Astrocyte (in vitro differentiated cells and primary cell): ENCODE measurements around the gene ADCY3. TPM values are rescaled to one million over a fixed set of nuclear protein-coding genes. Genes with fewer than 3 reads are reported as not detected.
A peak's percentile ranks its signal among the peaks of the same experiment; 100 is the strongest.

Source experiments
- DNase-seq: peaks from one replicate; pipeline ENCODE4 v3.0.0-alpha.2; 2010; ENCODE audit warnings: low read depth
- FAIRE-seq: peaks from 2 replicates; lab custom pipeline; 2011; peaks lifted over from hg19 to GRCh38; lab: Jason Lieb, UNC
- H2AFZ ChIP-seq: 2 replicates; pipeline ENCODE4 v1.6.0; 2012; ENCODE audit warnings: low read depth, low read length, inconsistent platforms
- H3K27ac ChIP-seq: 2 replicates; pipeline ENCODE4 v1.5.1; 2011; ENCODE audit warnings: low read depth, low read length, inconsistent platforms
- H3K27me3 ChIP-seq: 2 replicates; pipeline ENCODE4 v1.6.0; 2011; ENCODE audit warnings: low read length, inconsistent platforms; ENCODE audit not compliant: insufficient read depth
- H3K36me3 ChIP-seq: 2 replicates; pipeline ENCODE4 v1.5.1; 2011; ENCODE audit warnings: low read length, inconsistent platforms; ENCODE audit not compliant: insufficient read depth
- H3K4me1 ChIP-seq: 2 replicates; pipeline ENCODE4 v1.5.1; 2011; ENCODE audit warnings: low read length, inconsistent platforms; ENCODE audit not compliant: insufficient read depth
- H3K4me2 ChIP-seq: 2 replicates; pipeline ENCODE4 v1.6.0; 2012; ENCODE audit warnings: low read length, inconsistent platforms
- H3K4me3 ChIP-seq: 2 replicates; pipeline ENCODE4 v1.5.1; 2011; ENCODE audit warnings: low read depth, mild to moderate bottlenecking, low read length, inconsistent platforms; ENCODE audit not compliant: insufficient read depth
- H3K79me2 ChIP-seq: 2 replicates; pipeline ENCODE4 v1.6.0; 2012; ENCODE audit warnings: mild to moderate bottlenecking, low read length, inconsistent platforms; ENCODE audit not compliant: insufficient read depth
- H3K9ac ChIP-seq: 2 replicates; pipeline ENCODE4 v1.6.0; 2012; ENCODE audit warnings: mild to moderate bottlenecking, low read length, inconsistent platforms
- H3K9me3 ChIP-seq: 2 replicates; pipeline ENCODE4 v1.5.1; 2012; ENCODE audit warnings: low read depth, mild to moderate bottlenecking, low read length, inconsistent platforms; ENCODE audit not compliant: insufficient read depth
- H4K20me1 ChIP-seq: 2 replicates; pipeline ENCODE4 v1.6.0; 2012; ENCODE audit warnings: low read length, inconsistent platforms; ENCODE audit not compliant: insufficient read depth
- H3K27ac Mint-ChIP-seq: one replicate; pipeline ENCODE4 v1.8.0; 2021; ENCODE audit warnings: mild to moderate bottlenecking, mixed read lengths; ENCODE audit not compliant: unreplicated experiment
- H3K27me3 Mint-ChIP-seq: one replicate; pipeline ENCODE4 v1.8.0; 2021; ENCODE audit warnings: low read depth, mixed read lengths; ENCODE audit not compliant: unreplicated experiment
- H3K36me3 Mint-ChIP-seq: one replicate; pipeline ENCODE4 v1.8.0; 2021; ENCODE audit warnings: low read depth, mixed read lengths; ENCODE audit not compliant: unreplicated experiment
- H3K4me1 Mint-ChIP-seq: one replicate; pipeline ENCODE4 v1.8.0; 2021; ENCODE audit warnings: low read depth, mixed read lengths; ENCODE audit not compliant: unreplicated experiment
- H3K4me3 Mint-ChIP-seq: one replicate; pipeline ENCODE4 v1.8.0; 2021; ENCODE audit warnings: mild to moderate bottlenecking, moderate library complexity, mixed read lengths; ENCODE audit not compliant: unreplicated experiment
- H3K9me3 Mint-ChIP-seq: one replicate; pipeline ENCODE4 v1.8.0; 2021; ENCODE audit warnings: mild to moderate bottlenecking, mixed read lengths; ENCODE audit not compliant: unreplicated experiment
- EZH2 ChIP-seq: IDR thresholded peaks from 2 replicates; pipeline ENCODE4 v1.6.1; 2012; ENCODE audit warnings: mild to moderate bottlenecking, low read length, inconsistent platforms; ENCODE audit not compliant: insufficient read depth
- total RNA-seq: library from RNA; stranded (reverse); gene quantifications from 2 replicates; pipeline ENCODE4 v1.2.1, GENCODE V29; 2021
- TF ChIP-seq, protein P1 (sequence below): IDR thresholded peaks from 2 replicates; pipeline ENCODE4 v1.5.1; 2011; ENCODE audit warnings: low read depth, mild to moderate bottlenecking, inconsistent platforms, low read length, moderate library complexity; ENCODE audit not compliant: insufficient read depth

ADCY3 gene
- total RNA-seq, 1 donor from 2014 or later, result 12.5 TPM

DNA sequence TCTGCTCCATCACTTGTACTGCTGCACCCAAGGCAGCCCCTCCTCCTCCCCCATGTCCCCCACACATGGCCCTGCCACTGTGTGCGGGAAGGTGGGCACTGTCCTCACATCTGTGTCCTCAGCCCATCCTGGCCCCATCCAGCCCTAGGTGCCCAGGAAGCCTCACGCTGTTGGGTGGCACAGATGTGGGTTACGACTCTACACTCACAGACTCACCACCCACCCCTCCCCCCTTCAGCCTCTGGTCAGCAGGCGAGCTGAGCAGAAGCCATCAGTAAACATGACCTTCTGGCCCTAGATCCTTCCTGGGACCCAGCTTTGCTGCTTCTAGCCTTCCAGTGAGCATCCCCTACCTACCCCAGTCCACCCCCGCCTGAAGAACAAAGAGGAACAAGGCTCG is 43.0 kb downstream of the ADCY3 start:
- no peak overlapping the region for H3K27ac ChIP-seq
- H3K9me3 Mint-ChIP-seq, result no peaks in the 10 kb centered on the region

DNA sequence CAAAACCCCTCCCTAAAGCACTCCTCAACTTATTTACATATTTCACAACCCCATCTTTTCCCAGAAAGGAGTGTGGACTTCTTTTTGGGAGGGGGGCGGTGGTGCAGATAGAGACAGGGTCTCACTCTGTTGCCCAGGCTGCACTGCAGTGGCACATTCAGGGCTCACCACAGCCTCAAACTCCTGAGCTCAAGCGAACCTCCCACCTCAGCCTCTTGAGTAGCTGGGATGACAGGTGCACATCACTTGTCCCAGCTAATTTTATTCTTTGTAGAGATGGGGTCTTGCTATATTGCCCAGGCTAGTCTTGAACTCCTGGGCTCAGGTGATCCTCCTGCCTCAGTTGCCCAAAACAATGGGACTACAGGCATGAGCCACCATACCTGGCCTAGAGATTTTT is 44.1 kb downstream of the ADCY3 start:
- Histone ChIP-seq H3K27ac (no peak overlapping the region), H3K9me3 (no peaks in the 10 kb centered on the region), H2AFZ (no peak overlapping the region), H3K36me3 (no peaks in the 10 kb centered on the region), H3K4me3 (no peak overlapping the region), H3K27me3 (peaks cover 3% of the 10 kb centered on the region), H4K20me1 (peaks cover 45% of the 10 kb centered on the region), H3K9ac (no peak overlapping the region), H3K4me2 (no peak overlapping the region), H3K4me1 (no peaks in the 10 kb centered on the region), H3K79me2 (no peaks in the 10 kb centered on the region)
- DNase-seq, result no peak
- peaks cover 2% of the 10 kb centered on the region for H3K36me3 Mint-ChIP-seq
- peaks cover 8% of the 10 kb centered on the region for H3K4me1 Mint-ChIP-seq
- no peak for FAIRE-seq
- H3K4me3 Mint-ChIP-seq, result no peak overlapping the region
- peaks cover 2% of the 10 kb centered on the region for H3K27me3 Mint-ChIP-seq
- TF ChIP-seq, protein P1, sequence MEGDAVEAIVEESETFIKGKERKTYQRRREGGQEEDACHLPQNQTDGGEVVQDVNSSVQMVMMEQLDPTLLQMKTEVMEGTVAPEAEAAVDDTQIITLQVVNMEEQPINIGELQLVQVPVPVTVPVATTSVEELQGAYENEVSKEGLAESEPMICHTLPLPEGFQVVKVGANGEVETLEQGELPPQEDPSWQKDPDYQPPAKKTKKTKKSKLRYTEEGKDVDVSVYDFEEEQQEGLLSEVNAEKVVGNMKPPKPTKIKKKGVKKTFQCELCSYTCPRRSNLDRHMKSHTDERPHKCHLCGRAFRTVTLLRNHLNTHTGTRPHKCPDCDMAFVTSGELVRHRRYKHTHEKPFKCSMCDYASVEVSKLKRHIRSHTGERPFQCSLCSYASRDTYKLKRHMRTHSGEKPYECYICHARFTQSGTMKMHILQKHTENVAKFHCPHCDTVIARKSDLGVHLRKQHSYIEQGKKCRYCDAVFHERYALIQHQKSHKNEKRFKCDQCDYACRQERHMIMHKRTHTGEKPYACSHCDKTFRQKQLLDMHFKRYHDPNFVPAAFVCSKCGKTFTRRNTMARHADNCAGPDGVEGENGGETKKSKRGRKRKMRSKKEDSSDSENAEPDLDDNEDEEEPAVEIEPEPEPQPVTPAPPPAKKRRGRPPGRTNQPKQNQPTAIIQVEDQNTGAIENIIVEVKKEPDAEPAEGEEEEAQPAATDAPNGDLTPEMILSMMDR, result no peak
- TF ChIP-seq EZH2, result no peak
- no peaks in the 10 kb centered on the region for H3K9me3 Mint-ChIP-seq
- no peak overlapping the region for H3K27ac Mint-ChIP-seq

More for the DNA sequence above, 43.0 kb downstream of the ADCY3 start:
- DNase-seq (no peak), FAIRE-seq (no peak)
- H3K79me2 ChIP-seq, result no peaks in the 10 kb centered on the region
- no peak overlapping the region for H3K9ac ChIP-seq
- no peak overlapping the region for H2AFZ ChIP-seq
- peaks cover 2% of the 10 kb centered on the region for H3K27me3 Mint-ChIP-seq
- TF ChIP-seq EZH2, result no peak
- TF ChIP-seq, protein P1, result no peak
- H3K4me1 ChIP-seq, result no peaks in the 10 kb centered on the region
- H3K36me3 Mint-ChIP-seq, result peaks cover 2% of the 10 kb centered on the region
- peaks cover 3% of the 10 kb centered on the region for H3K27me3 ChIP-seq
- H3K4me3 Mint-ChIP-seq, result no peak overlapping the region
- H3K36me3 ChIP-seq, result no peaks in the 10 kb centered on the region
- no peak overlapping the region for H3K27ac Mint-ChIP-seq
- H3K4me2 ChIP-seq, result no peak overlapping the region
- H3K4me1 Mint-ChIP-seq, result peaks cover 3% of the 10 kb centered on the region
- H3K4me3 ChIP-seq, result no peak overlapping the region
- no peaks in the 10 kb centered on the region for H3K9me3 ChIP-seq
- peaks cover 52% of the 10 kb centered on the region for H4K20me1 ChIP-seq

DNA sequence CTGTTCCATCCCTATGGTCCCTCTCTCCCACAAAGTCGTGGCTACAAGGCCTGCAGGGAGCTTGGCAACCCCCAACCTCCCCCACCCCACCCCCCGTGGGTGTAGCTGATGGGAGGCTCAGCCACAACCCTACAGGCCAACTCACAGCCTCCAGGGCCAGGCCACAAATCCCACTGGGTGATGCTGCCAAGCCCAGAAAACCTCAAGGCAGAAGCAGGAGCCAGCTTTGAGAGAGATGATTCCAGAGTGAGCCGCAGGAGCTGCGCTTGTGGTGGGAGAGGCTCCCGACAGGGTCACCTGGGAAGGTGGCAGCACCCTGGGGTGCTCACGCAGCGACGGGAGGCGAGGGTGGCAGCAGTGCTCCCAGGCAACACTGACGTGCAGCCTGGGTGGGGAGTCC is 44.8 kb downstream of the ADCY3 start:
- Histone ChIP-seq H3K9me3 (no peaks in the 10 kb centered on the region), H3K4me2 (no peak overlapping the region), H3K27ac (no peak overlapping the region), H3K79me2 (no peaks in the 10 kb centered on the region), H2AFZ (no peak overlapping the region), H4K20me1 (peaks cover 46% of the 10 kb centered on the region), H3K4me3 (no peak overlapping the region), H3K36me3 (no peaks in the 10 kb centered on the region), H3K4me1 (no peaks in the 10 kb centered on the region), H3K9ac (no peak overlapping the region), H3K27me3 (peaks cover 3% of the 10 kb centered on the region)
- Mint-ChIP-seq H3K27ac (no peak overlapping the region), H3K4me3 (no peak overlapping the region), H3K4me1 (peaks cover 8% of the 10 kb centered on the region), H3K36me3 (no peaks in the 10 kb centered on the region), H3K27me3 (peaks cover 2% of the 10 kb centered on the region), H3K9me3 (no peaks in the 10 kb centered on the region)
- no peak for FAIRE-seq
- no peak for TF ChIP-seq EZH2
- TF ChIP-seq, protein P1, result no peak
- peak; percentile 67 for DNase-seq
